Kidney epithelial cell (primary cell): Measurements from ENCODE around the gene MRPL45. TPM values are rescaled to one million over a fixed set of nuclear protein-coding genes. Genes with fewer than 3 reads are reported as not detected.
"Not testable (repeated sequence)": the region's sequence is repeated elsewhere in the genome, so short reads cannot be mapped to it uniquely, and the experiment has no call there.

ENCODE experiments used
- DNase-seq: peaks from one replicate; pipeline ENCODE4 v3.0.0-alpha.2; 2010; ENCODE audit warnings: low read depth
- H3K27me3 ChIP-seq: 2 replicates; pipeline ENCODE4 v1.6.0; 2011; ENCODE audit warnings: low read length; ENCODE audit not compliant: control insufficient read depth, insufficient read depth
- H3K36me3 ChIP-seq: 2 replicates; pipeline ENCODE4 v1.5.1; 2011; ENCODE audit warnings: low read length; ENCODE audit not compliant: control insufficient read depth, insufficient read depth
- H3K4me3 ChIP-seq: 2 replicates; pipeline ENCODE4 v1.5.1; 2011; ENCODE audit warnings: low read depth, mild to moderate bottlenecking, control low read depth, low read length
- total RNA-seq: library from RNA; depleted of rRNA; stranded (reverse); fragments of >200 nt; gene quantifications from 2 replicates; pipeline ENCODE4 v1.2.3, GENCODE V29; 2015
- TF ChIP-seq, protein P1 (sequence below): IDR thresholded peaks from 2 replicates; pipeline ENCODE4 v1.5.1; 2011; ENCODE audit warnings: mild to moderate bottlenecking, moderate library complexity, low read length, control low read depth, inconsistent platforms; ENCODE audit not compliant: insufficient read depth, poor library complexity, severe bottlenecking

MRPL45 gene
- total RNA-seq, 1 donor from 2014 or later: 48.3 TPM

DNA sequence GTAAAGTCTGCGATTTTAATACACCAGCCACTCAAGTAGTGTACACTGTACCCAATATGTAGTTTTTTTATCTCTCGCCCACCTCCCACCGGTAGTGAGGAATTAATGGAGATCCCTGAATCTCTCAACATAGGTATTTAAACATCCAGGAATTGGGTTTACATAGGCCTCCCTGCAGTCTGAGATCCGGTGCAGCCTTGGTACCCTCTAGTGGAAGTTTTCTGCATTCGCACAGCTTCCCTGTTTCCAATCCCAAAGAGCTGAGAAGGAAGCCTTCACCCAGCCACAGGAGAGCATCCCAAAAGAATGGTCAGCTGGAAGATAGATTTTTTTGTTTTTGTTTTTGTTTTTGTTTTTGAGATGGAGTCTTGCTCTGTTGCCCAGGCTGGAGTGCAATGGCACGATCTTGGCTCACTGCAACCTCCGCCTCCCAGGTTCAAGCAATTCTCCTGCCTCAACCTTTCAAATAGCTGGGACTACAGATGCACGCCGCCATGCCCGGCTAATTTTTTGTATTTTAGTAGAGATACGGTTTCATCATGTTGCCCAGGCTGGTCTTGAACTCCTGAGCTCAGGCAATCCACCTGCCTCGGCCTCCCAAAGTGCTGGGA, 8.6 kb upstream of the MRPL45 start:
- H3K4me3 ChIP-seq, H3K36me3 ChIP-seq, DNase-seq, H3K27me3 ChIP-seq: not testable (repeated sequence)
- TF ChIP-seq, protein P1, sequence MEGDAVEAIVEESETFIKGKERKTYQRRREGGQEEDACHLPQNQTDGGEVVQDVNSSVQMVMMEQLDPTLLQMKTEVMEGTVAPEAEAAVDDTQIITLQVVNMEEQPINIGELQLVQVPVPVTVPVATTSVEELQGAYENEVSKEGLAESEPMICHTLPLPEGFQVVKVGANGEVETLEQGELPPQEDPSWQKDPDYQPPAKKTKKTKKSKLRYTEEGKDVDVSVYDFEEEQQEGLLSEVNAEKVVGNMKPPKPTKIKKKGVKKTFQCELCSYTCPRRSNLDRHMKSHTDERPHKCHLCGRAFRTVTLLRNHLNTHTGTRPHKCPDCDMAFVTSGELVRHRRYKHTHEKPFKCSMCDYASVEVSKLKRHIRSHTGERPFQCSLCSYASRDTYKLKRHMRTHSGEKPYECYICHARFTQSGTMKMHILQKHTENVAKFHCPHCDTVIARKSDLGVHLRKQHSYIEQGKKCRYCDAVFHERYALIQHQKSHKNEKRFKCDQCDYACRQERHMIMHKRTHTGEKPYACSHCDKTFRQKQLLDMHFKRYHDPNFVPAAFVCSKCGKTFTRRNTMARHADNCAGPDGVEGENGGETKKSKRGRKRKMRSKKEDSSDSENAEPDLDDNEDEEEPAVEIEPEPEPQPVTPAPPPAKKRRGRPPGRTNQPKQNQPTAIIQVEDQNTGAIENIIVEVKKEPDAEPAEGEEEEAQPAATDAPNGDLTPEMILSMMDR: peak; percentile 40

DNA sequence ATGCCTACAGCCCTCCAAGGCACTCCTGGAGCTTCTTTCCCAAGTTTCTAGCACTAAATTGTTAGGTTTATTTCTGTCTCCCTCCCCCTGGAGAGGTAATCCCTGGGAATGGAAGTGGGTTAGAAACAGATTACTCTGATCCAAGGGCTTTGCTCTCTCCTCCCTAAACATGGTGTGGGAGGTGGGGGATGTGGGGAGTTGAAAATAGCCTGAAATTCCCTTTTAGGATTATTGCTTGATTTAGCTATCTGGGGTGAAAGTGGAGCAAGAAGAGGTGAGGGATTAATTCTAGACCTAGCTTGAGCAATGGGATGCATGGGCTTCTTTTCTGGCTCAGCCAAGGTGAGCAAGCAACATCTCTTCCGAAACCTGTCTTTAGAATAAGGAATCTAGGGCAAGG, 7.2 kb upstream of the MRPL45 start:
- not testable (repeated sequence) for H3K27me3 ChIP-seq, DNase-seq, H3K4me3 ChIP-seq, H3K36me3 ChIP-seq

DNA sequence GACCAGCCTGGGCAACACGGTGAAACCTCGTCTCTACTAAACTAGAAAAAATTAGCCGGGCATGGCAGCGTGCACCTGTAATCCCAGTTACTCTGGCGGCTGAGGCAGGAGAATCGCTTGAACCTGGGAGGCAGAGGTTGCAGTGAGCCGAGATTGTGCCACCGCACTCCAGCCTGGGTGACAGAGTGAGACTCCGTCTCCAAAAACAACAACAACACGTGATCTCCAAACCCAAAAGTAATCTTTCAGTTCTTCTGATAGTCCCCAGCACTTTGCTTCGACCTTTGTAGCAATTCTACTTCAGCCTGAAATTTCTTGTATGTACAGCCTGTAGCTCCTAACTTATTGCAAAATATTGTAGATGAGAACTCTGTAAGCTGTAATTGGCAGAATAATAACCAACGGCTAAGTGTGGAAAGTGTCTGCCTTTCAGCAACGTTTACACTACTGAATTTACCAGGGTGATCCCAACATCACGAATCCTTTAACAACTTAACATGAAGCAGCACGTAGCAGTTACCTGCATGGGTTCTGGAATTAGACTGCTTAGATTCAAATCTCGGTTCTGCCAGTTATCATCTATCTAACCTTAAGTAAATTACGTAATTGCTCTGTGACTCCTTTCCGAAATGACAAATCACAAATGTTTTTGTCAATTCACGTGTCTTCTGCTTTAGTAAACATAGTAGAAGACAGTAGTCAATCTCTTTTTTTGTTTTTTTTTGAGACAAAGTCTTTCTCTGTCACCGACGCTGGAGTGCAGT, 1.2 kb upstream of the MRPL45 start:
- not testable (repeated sequence) for H3K4me3 ChIP-seq, H3K36me3 ChIP-seq, DNase-seq, H3K27me3 ChIP-seq

DNA sequence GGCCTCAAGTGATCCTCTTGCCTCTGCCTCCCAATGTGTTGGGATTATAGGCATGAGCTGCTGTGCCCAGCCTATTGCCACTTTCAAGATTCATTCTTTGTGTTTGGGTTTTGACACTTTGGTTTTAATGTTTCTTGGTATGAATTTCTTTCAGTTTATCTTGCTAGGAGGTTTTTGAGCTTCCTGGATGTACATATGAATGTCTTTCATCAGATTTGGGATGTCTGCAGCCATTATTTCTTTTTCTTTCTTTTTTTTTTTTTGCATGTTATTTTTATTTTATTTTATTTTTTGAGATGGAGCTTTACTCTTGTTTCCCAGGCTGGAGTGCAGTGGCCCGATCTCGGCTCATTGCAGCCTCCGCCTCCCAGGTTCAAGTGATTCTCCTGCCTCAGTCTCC, 18.5 kb downstream of the MRPL45 start:
- TF ChIP-seq, protein P1: no peak
- no peak overlapping the region for H3K4me3 ChIP-seq
- DNase-seq: no peak
- no peaks in the 10 kb centered on the region for H3K36me3 ChIP-seq
- no peaks in the 10 kb centered on the region for H3K27me3 ChIP-seq

DNA sequence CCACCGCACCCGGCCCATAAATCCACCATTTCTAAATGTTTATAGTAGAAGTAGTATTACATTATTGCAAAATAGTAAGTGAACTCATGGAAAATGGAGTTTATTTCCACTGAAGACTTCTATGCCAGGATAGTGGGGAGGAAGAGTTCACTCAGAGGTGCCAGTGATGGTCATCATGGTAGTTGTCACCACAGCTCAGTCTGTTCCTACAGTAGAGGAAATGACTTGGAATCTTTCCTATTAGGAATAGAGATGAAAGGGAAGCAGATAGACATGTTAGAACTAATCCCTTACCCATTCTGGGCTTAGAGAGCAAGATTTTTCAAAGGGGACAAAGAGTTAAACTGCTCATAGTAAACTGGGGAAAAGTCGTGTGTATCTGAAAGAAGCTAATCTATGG, 20.1 kb downstream of the MRPL45 start:
- Histone ChIP-seq H3K27me3 (no peaks in the 10 kb centered on the region), H3K4me3 (no peak overlapping the region), H3K36me3 (no peaks in the 10 kb centered on the region)
- TF ChIP-seq, protein P1: no peak
- DNase-seq: no peak

DNA sequence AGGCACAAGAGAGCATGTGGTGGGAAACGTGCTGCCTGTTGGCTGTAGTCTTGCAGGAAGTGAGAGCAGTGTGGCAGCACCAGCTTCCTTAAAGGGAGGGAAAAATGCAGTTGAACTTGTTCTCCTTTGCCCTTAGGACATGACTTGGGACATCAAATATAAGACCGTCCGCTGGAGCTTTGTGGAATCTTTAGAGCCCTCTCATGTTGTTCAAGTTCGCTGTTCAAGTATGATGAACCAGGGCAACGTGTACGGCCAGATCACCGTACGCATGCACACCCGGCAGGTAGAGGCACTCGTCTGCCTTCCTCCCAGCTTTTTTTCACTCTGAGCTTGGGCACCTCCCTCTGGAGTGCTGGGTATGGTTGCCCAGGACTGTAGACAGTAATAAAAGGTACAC, 23.5 kb downstream of the MRPL45 start:
- TF ChIP-seq, protein P1: no peak
- DNase-seq: no peak
- no peaks in the 10 kb centered on the region for H3K27me3 ChIP-seq
- H3K4me3 ChIP-seq: no peak overlapping the region
- no peaks in the 10 kb centered on the region for H3K36me3 ChIP-seq
